Measurements from ENCODE around the gene SSR2.

The SSR2 gene

GRCh38 chr1:156026588-156026987, 5.8 kb upstream of the SSR2 start:
- no peak overlapping the region for H3K27ac ChIP-seq
- no peaks in the 10 kb centered on the region for H3K36me3 ChIP-seq (ENCODE audit: insufficient read depth, low read length)
- H3K9me3 ChIP-seq (ENCODE audit: low read depth, low read length): no peaks in the 10 kb centered on the region
- no peak overlapping the region for H3K9ac ChIP-seq (ENCODE audit: insufficient read length)
- no peak overlapping the region for H3K4me3 ChIP-seq
- TF ChIP-seq POLR2AphosphoS5 (IDR thresholded peaks at IDR 0.05; ENCODE audit: borderline replicate concordance, low read depth, low read length) (no peak), FOXP2 (optimal IDR thresholded peaks at IDR 0.05; ENCODE audit: control extremely low read depth, extremely low read length, insufficient read depth) (no peak), EZH2 (IDR thresholded peaks at IDR 0.05) (no peak)
- DNase-seq (ENCODE audit: low read depth, low spot score): no peak

GRCh38 chr1:156025876-156026275, 5.1 kb upstream of the SSR2 start:
- Histone ChIP-seq H3K27ac (no peak overlapping the region), H3K4me3 (no peak overlapping the region), H3K36me3 (ENCODE audit: insufficient read depth, low read length) (no peaks in the 10 kb centered on the region), H3K9ac (ENCODE audit: insufficient read length) (no peak overlapping the region), H3K9me3 (ENCODE audit: low read depth, low read length) (no peaks in the 10 kb centered on the region)
- TF ChIP-seq POLR2AphosphoS5 (IDR thresholded peaks at IDR 0.05; ENCODE audit: borderline replicate concordance, low read depth, low read length): no peak
- no peak for DNase-seq (ENCODE audit: low read depth, low spot score)

DNA sequence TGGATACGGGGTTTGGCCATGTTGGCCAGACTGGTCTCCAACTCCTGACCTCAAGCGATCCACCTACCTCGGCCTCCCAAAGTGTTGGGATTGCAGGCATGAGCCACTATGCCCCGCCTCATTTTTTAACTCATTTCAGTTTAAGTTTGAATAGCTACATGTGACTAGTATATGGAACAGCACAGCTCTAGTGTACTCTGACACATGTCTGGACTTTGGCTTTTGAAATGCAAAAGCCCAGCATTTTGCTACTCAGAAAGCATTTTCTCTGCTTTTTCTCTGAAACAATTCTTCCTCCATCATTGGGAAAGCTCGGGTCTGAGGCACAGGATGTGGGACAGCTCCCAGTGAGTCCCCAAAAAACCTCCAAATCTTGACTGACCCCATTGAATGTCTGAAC, 4.0 kb upstream of the SSR2 start:
- no peak for DNase-seq (ENCODE audit: low read depth, low spot score)
- H3K9me3 ChIP-seq (ENCODE audit: low read depth, low read length): no peaks in the 10 kb centered on the region
- no peak overlapping the region for H3K27ac ChIP-seq
- no peak for TF ChIP-seq POLR2AphosphoS5 (IDR thresholded peaks at IDR 0.05; ENCODE audit: borderline replicate concordance, low read depth, low read length)
- TF ChIP-seq EZH2 (IDR thresholded peaks at IDR 0.05): no peak
- TF ChIP-seq FOXP2 (optimal IDR thresholded peaks at IDR 0.05; ENCODE audit: control extremely low read depth, extremely low read length, insufficient read depth): no peak
- peaks cover 1% of the 10 kb centered on the region for H3K36me3 ChIP-seq (ENCODE audit: insufficient read depth, low read length)
- no peak overlapping the region for H3K4me3 ChIP-seq
- no peak overlapping the region for H3K9ac ChIP-seq (ENCODE audit: insufficient read length)

- H3K36me3 ChIP-seq (ENCODE audit: insufficient read depth, low read length): peaks cover 25% of the 10 kb centered on the region
- no peak overlapping the region for H3K27ac ChIP-seq
- TF ChIP-seq FOXP2 (optimal IDR thresholded peaks at IDR 0.05; ENCODE audit: control extremely low read depth, extremely low read length, insufficient read depth) (no peak), POLR2AphosphoS5 (IDR thresholded peaks at IDR 0.05; ENCODE audit: borderline replicate concordance, low read depth, low read length) (no peak), EZH2 (IDR thresholded peaks at IDR 0.05) (no peak)
- no peak overlapping the region for H3K9ac ChIP-seq (ENCODE audit: insufficient read length)
- H3K9me3 ChIP-seq (ENCODE audit: low read depth, low read length): no peaks in the 10 kb centered on the region
- H3K4me3 ChIP-seq: no peak overlapping the region
- DNase-seq (ENCODE audit: low read depth, low spot score): no peak
Measured at GRCh38 chr1:156021954-156022353, 1.2 kb upstream of the SSR2 start.

DNA sequence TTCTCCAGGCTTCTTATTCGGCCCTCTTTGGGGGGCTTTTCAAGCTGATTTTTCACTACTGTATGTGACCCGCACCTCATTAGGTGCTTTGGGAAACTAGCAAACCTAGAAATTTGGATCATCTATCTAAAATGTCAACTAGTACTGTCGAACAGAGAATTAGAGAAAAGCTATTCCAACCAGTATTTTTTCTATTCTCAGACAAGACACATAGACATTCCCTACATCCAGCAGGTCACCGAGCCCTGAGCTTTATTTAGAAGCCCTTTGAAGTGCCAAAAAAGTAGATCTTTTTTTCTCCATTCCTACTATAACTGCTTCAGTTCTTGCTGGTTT, 310 bp upstream of the SSR2 start:
- DNase-seq (ENCODE audit: low read depth, low spot score): no peak
- Histone ChIP-seq H3K27ac (peak overlapping the region; percentile 54; the same call in 1 of the 2 replicates), H3K9ac (ENCODE audit: insufficient read length) (peak overlapping the region; percentile 80), H3K4me3 (peak overlapping the region; percentile 93), H3K36me3 (ENCODE audit: insufficient read depth, low read length) (peaks cover 34% of the 10 kb centered on the region), H3K9me3 (ENCODE audit: low read depth, low read length) (no peaks in the 10 kb centered on the region)
- TF ChIP-seq EZH2 (IDR thresholded peaks at IDR 0.05): no peak
- peak; percentile 50; the same call in 1 of the 2 replicates for TF ChIP-seq POLR2AphosphoS5 (IDR thresholded peaks at IDR 0.05; ENCODE audit: borderline replicate concordance, low read depth, low read length)
- no peak for TF ChIP-seq FOXP2 (optimal IDR thresholded peaks at IDR 0.05; ENCODE audit: control extremely low read depth, extremely low read length, insufficient read depth)

DNA sequence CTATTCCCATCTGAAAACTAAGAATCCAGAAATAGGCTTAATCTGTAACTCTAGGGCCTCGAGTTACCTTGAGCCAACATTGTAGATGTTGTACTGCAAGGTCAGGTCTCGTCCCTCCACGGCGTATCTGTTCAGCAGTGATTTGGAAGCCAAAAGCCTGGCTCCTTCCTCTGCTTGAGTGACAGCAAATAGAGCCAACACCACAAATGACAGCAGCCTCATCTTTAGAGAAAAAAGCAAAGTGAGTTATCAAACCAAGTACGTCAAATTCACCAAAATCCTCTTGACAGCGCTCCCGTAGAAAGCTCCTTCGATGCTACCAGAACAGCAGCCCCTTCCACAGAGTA, 832 bp downstream of the SSR2 start:
- DNase-seq (ENCODE audit: low read depth, low spot score): no peak
- peak overlapping the region; percentile 80 for H3K9ac ChIP-seq (ENCODE audit: insufficient read length)
- H3K27ac ChIP-seq: no peak overlapping the region
- peak overlapping the region; percentile 93 for H3K4me3 ChIP-seq
- H3K36me3 ChIP-seq (ENCODE audit: insufficient read depth, low read length): peaks cover 40% of the 10 kb centered on the region
- TF ChIP-seq FOXP2 (optimal IDR thresholded peaks at IDR 0.05; ENCODE audit: control extremely low read depth, extremely low read length, insufficient read depth) (no peak), EZH2 (IDR thresholded peaks at IDR 0.05) (no peak), POLR2AphosphoS5 (IDR thresholded peaks at IDR 0.05; ENCODE audit: borderline replicate concordance, low read depth, low read length) (no peak)
- no peaks in the 10 kb centered on the region for H3K9me3 ChIP-seq (ENCODE audit: low read depth, low read length)

GRCh38 chr1:156014829-156015228, 5.9 kb downstream of the SSR2 start:
- H3K9me3 ChIP-seq (ENCODE audit: low read depth, low read length): no peaks in the 10 kb centered on the region
- DNase-seq (ENCODE audit: low read depth, low spot score): no peak
- TF ChIP-seq POLR2AphosphoS5 (IDR thresholded peaks at IDR 0.05; ENCODE audit: borderline replicate concordance, low read depth, low read length): no peak
- no peak for TF ChIP-seq EZH2 (IDR thresholded peaks at IDR 0.05)
- no peak for TF ChIP-seq FOXP2 (optimal IDR thresholded peaks at IDR 0.05; ENCODE audit: control extremely low read depth, extremely low read length, insufficient read depth)
- H3K9ac ChIP-seq (ENCODE audit: insufficient read length): no peak overlapping the region
- H3K27ac ChIP-seq: no peak overlapping the region
- H3K4me3 ChIP-seq: no peak overlapping the region
- peaks cover 83% of the 10 kb centered on the region for H3K36me3 ChIP-seq (ENCODE audit: insufficient read depth, low read length)

- Histone ChIP-seq H3K36me3 (ENCODE audit: insufficient read depth, low read length) (peaks cover 74% of the 10 kb centered on the region), H3K9ac (ENCODE audit: insufficient read length) (no peak overlapping the region), H3K27ac (no peak overlapping the region), H3K4me3 (no peak overlapping the region), H3K9me3 (ENCODE audit: low read depth, low read length) (no peaks in the 10 kb centered on the region)
- TF ChIP-seq FOXP2 (optimal IDR thresholded peaks at IDR 0.05; ENCODE audit: control extremely low read depth, extremely low read length, insufficient read depth) (no peak), POLR2AphosphoS5 (IDR thresholded peaks at IDR 0.05; ENCODE audit: borderline replicate concordance, low read depth, low read length) (no peak), EZH2 (IDR thresholded peaks at IDR 0.05) (no peak)
- no peak for DNase-seq (ENCODE audit: low read depth, low spot score)
Measured at GRCh38 chr1:156012051-156012817, 8.5 kb downstream of the SSR2 start.

- H3K36me3 ChIP-seq (ENCODE audit: insufficient read depth, low read length): peaks cover 51% of the 10 kb centered on the region
- H3K9ac ChIP-seq (ENCODE audit: insufficient read length): no peak overlapping the region
- peak overlapping the region; percentile 57 for H3K27ac ChIP-seq
- DNase-seq (ENCODE audit: low read depth, low spot score): no peak
- no peak overlapping the region for H3K4me3 ChIP-seq
- TF ChIP-seq FOXP2 (optimal IDR thresholded peaks at IDR 0.05; ENCODE audit: control extremely low read depth, extremely low read length, insufficient read depth): no peak
- TF ChIP-seq EZH2 (IDR thresholded peaks at IDR 0.05): no peak
- no peak for TF ChIP-seq POLR2AphosphoS5 (IDR thresholded peaks at IDR 0.05; ENCODE audit: borderline replicate concordance, low read depth, low read length)
- H3K9me3 ChIP-seq (ENCODE audit: low read depth, low read length): no peaks in the 10 kb centered on the region
Measured at GRCh38 chr1:156009404-156009803, 11.3 kb downstream of the SSR2 start.

All from SK-N-MC (cell line).